Retinal pigment epithelial cell (primary cell): Measurements from ENCODE around the gene SLC10A7.
A peak's percentile ranks its signal among the peaks of the same experiment; 100 is the strongest.

Source experiments
- DNase-seq: peaks from one replicate; pipeline ENCODE4 v3.0.0-alpha.2; 2010; ENCODE audit warnings: low read depth
- H3K4me3 ChIP-seq: 2 replicates; pipeline ENCODE4 v1.5.1; 2011; ENCODE audit warnings: mild to moderate bottlenecking, low read length, control low read depth, moderate library complexity
- TF ChIP-seq, protein P1 (sequence below): conservative IDR thresholded peaks from 2 replicates; pipeline ENCODE4 v1.5.1; 2011; ENCODE audit warnings: low read depth, low read length, control low read depth, inconsistent platforms

The SLC10A7 gene

DNA sequence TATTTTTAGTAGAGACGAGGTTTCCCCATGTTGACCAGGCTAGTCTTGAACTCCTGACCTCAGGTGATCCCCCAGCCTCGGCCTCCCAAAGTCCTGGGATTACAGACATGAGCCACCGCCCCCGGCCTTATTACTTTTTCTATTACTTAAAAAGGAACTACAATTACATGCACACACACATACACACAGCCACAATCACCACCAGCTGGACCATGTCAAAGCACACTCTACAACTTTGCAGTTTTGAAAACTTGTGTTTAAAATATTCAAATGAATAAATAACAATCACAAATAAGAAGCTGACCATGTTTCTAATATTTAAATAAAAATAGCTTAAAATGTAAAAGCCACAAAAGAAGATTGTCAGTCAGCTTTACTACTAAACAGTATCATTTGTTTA lies 23.4 kb downstream of the SLC10A7 start:
- no peak overlapping the region for H3K4me3 ChIP-seq
- DNase-seq, result no peak
- TF ChIP-seq, protein P1, sequence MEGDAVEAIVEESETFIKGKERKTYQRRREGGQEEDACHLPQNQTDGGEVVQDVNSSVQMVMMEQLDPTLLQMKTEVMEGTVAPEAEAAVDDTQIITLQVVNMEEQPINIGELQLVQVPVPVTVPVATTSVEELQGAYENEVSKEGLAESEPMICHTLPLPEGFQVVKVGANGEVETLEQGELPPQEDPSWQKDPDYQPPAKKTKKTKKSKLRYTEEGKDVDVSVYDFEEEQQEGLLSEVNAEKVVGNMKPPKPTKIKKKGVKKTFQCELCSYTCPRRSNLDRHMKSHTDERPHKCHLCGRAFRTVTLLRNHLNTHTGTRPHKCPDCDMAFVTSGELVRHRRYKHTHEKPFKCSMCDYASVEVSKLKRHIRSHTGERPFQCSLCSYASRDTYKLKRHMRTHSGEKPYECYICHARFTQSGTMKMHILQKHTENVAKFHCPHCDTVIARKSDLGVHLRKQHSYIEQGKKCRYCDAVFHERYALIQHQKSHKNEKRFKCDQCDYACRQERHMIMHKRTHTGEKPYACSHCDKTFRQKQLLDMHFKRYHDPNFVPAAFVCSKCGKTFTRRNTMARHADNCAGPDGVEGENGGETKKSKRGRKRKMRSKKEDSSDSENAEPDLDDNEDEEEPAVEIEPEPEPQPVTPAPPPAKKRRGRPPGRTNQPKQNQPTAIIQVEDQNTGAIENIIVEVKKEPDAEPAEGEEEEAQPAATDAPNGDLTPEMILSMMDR, result no peak

DNA sequence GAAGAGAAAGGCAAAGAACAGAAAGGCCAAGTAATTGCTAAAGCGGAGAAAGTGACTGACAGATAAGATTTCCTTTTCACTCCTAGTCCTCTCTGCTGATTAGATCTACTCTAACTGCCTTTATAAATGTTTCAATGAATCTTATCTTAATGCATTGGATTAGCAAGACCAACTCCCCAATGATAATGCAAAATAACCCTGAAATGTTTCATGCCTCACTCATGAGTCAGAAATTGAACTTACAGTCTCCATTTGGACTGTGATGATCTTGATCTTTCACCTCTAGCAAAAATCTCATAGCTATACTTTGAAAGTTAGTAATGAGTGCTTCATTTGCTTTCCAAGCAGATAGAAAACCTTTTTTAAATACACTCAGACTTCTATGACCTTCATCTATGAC lies 26.5 kb downstream of the SLC10A7 start:
- no peak overlapping the region for H3K4me3 ChIP-seq
- TF ChIP-seq, protein P1, result no peak
- DNase-seq, result no peak

DNA sequence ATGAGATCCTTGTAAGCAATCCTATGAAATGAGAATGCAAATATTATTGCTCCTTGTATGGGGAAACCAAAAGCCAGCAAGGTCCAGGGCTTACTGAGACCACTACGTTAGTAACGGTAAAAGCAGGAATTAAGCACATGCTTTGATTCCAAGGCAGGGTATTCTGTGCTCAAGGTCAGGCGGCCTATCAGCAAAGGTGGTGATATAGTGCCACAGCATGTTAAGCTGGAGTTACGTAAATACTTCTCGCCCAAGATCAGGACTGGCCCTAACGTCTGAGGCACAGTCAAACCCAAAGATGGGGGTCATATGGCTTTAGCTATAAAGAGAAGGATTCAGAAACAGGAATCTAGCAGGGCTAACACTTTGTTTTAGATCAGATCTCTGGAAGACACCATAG lies 27.6 kb downstream of the SLC10A7 start:
- DNase-seq, result no peak
- TF ChIP-seq, protein P1, result no peak
- no peak overlapping the region for H3K4me3 ChIP-seq

DNA sequence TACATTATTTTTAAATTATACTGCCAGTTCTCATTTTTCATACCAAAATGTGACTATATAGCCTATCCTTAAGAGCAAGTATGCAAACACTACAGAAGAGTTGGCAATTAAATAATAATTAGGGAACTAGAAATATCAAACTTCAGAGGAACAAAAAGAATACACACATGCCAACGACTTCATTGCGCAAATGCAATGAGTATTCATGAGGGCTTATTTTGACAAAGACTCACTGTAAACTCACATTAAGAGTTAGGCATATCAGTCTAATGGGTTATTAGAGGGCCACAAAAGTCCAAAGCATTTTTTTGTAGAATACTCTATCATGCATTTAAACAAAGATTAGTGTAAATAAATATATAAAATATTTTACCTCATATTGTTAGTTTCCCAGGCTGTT lies 31.6 kb downstream of the SLC10A7 start:
- DNase-seq, result no peak
- TF ChIP-seq, protein P1, result no peak
- no peak overlapping the region for H3K4me3 ChIP-seq

DNA sequence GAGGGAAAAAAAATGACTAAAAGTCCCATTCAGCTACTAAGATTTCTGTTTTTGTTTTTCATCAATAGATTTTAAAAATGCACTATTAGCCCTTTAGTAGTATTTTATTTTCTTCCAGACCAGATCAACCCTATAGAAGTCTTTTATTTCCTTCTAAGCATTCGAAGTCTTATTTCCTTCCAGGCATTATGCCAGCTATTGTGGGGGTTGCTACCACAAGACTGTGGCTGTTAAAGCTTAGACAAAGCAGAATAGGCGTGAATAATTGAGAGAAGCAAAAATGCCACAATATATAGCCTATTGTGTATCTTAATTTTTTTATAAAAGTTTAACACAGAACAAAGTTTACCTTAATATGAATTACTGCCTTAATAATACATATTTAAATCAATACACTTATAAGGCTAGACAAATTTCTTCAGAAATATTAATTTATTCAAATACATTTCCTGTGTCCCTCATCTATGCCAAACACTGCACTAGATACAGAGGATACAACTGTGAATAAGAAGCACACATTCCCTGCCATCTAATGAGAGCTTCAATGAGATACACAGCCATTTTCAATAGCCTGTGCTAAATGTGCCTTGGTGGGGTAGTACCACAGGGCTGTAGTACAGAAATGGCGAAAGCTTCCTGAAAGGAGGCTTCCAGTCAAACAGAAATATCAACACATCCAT lies 33.1 kb downstream of the SLC10A7 start:
- TF ChIP-seq, protein P1, result no peak
- peak; percentile 83 for DNase-seq
- H3K4me3 ChIP-seq, result no peak overlapping the region

DNA sequence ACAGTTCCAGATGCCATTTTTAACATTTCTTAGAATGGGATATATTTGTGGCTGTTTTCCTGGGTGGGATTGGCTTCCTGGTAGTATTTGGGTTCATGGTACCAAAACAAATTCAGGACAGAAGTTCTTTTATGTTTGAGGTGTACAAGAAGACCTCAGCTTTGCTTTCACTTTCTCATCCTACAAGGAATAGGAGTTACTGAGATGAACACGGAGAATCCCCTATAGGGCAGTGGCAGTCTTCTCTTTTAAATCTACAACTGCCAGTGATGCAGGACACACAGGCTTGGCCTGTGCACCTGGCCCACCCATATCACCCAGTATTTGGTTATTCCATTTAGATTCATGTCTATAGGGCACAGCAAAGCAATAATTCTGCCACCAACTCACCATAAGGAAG lies 35.2 kb downstream of the SLC10A7 start:
- DNase-seq, result no peak
- TF ChIP-seq, protein P1, result no peak
- H3K4me3 ChIP-seq, result no peak overlapping the region

DNA sequence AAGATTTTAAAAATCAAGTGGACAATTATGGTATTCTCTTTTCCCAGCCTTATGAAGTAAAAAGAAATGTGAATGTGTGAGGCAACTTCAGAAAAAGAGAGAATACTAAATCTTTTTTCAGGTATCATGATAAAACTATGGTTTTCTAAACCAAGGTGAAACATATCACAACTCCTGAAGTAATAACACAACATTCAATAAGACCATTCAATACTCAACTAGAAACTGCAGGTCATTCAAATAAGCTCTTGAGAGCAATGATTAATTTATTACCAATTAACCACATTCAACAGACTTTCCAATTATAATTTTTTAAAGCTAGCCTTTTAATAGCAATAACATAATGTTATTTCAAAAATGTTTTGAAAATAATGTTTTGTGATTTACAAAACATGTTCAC lies 35.8 kb downstream of the SLC10A7 start:
- H3K4me3 ChIP-seq, result no peak overlapping the region
- TF ChIP-seq, protein P1, result no peak
- DNase-seq, result no peak
